Measurements from ENCODE around the gene HPSE2.

DNA sequence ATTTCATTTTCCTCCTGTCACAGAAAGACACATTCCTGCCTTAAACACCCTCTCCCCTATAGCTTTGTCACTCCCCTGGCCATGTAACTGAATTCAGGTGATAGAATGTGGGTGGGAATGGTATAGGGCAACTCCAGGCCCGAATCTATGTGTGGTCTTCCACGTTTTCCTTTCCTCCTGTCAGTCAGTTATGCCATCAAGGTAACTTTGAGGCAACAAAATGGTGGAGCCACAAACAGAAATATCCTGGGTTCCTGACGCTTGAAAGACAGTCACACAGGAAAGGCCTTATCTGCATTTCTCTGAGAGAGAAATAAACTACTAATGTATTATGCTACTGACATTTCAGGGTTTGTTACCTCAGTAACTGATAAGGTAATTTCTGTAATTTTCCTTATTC, 326.8 kb downstream of the HPSE2 start:
- TF ChIP-seq YY1 (IDR thresholded peaks at IDR 0.05; ENCODE audit: extremely low read depth, insufficient replicate concordance, low read depth, low read length) (no peak), EGR1 (IDR thresholded peaks at IDR 0.05; ENCODE audit: low read depth) (no peak), POLR2A (IDR thresholded peaks at IDR 0.05; ENCODE audit: borderline replicate concordance, extremely low read depth, insufficient read depth, insufficient read length) (no peak), CEBPB (IDR thresholded peaks at IDR 0.05; ENCODE audit: low read depth) (no peak)
- TF ChIP-seq, protein P1, sequence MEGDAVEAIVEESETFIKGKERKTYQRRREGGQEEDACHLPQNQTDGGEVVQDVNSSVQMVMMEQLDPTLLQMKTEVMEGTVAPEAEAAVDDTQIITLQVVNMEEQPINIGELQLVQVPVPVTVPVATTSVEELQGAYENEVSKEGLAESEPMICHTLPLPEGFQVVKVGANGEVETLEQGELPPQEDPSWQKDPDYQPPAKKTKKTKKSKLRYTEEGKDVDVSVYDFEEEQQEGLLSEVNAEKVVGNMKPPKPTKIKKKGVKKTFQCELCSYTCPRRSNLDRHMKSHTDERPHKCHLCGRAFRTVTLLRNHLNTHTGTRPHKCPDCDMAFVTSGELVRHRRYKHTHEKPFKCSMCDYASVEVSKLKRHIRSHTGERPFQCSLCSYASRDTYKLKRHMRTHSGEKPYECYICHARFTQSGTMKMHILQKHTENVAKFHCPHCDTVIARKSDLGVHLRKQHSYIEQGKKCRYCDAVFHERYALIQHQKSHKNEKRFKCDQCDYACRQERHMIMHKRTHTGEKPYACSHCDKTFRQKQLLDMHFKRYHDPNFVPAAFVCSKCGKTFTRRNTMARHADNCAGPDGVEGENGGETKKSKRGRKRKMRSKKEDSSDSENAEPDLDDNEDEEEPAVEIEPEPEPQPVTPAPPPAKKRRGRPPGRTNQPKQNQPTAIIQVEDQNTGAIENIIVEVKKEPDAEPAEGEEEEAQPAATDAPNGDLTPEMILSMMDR (IDR thresholded peaks at IDR 0.05 in 2 of 3, conservative IDR thresholded peaks at IDR 0.05 in 1 of 3; ENCODE audit: borderline replicate concordance in 1 of 3, insufficient read depth in 1 of 3, low read depth in 2 of 3, low read length in 2 of 3): no peak

Measured in HCT116 (cell line).